ENCODE measurements around the gene SLC35D3. TPM values are rescaled to one million over a fixed set of nuclear protein-coding genes. Genes with fewer than 3 reads are reported as not detected.

SLC35D3 gene, protein sequence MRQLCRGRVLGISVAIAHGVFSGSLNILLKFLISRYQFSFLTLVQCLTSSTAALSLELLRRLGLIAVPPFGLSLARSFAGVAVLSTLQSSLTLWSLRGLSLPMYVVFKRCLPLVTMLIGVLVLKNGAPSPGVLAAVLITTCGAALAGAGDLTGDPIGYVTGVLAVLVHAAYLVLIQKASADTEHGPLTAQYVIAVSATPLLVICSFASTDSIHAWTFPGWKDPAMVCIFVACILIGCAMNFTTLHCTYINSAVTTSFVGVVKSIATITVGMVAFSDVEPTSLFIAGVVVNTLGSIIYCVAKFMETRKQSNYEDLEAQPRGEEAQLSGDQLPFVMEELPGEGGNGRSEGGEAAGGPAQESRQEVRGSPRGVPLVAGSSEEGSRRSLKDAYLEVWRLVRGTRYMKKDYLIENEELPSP
- total RNA-seq, result under 0.01 TPM in 1 of 2 replicates, not detected in the other

DNA sequence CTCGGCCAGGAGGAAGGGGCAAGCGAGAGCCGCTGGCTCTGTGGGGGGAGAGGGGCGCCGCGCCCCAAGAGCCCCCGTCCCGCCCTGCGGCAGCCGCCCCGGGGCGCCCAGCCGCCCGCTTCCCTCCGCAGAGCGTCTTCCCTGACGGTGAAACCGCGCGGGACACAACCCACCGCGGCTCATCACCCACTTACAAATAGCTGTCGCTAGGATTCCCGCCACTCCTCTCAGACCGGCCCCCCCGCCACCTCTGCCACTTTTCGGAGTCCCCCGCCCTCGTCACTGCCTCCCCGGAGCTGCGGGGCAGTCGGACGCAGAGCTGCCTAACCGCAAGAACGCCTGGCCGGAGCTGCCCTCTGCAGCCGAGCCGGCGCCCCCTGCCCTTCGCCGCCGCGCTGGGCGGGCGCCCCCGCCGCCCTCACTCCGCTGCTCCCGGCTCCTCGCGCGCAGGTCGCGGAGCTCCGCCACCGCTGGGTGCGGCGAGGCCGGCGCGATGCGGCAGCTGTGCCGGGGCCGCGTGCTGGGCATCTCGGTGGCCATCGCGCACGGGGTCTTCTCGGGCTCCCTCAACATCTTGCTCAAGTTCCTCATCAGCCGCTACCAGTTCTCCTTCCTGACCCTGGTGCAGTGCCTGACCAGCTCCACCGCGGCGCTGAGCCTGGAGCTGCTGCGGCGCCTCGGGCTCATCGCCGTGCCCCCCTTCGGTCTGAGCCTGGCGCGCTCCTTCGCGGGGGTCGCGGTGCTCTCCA, at the start of gene SLC35D3:
Gene SLC35D3, plus strand, starts transcription at position 366 of the 749 bp plus-strand sequence. Its CDS starts 128 bp downstream, at position 494.

Other genes starting within 250 kb of the SLC35D3 start
- 7.5 and 14.9 TPM in 2 replicates for gene MAP3K5, start 129.8 kb upstream of the SLC35D3 start, total RNA-seq
- gene PEX7, start 99.7 kb upstream of the SLC35D3 start, total RNA-seq, result 15.9 and 22.6 TPM in 2 replicates
- 2.9 and 17.1 TPM in 2 replicates for gene IL20RA, start 122.7 kb downstream of the SLC35D3 start, total RNA-seq

All from tracheal epithelial cell (primary cell).